Right kidney (tissue), 1 donor: ENCODE measurements around the gene RTL9.
"Not testable (repeated sequence)": the region's sequence is repeated elsewhere in the genome, so short reads cannot be mapped to it uniquely, and the experiment has no call there.

ENCODE experiments used
- DNase-seq: peaks from one replicate; pipeline ENCODE4 v3.0.0-alpha.2; 2016

RTL9 gene

GRCh38 chrX:110406250-110406649 lies 47.6 kb downstream of the RTL9 start:
- not testable (repeated sequence) for DNase-seq

- DNase-seq: no peak
Measured at GRCh38 chrX:110406822-110407221, 48.2 kb downstream of the RTL9 start.

GRCh38 chrX:110407910-110408545 lies 49.4 kb downstream of the RTL9 start:
- no peak for DNase-seq
